Endothelial cell (in vitro differentiated cells): ENCODE results near the gene WDR43. TPM values are rescaled to one million over a fixed set of nuclear protein-coding genes. Genes with fewer than 3 reads are reported as not detected.

Source experiments
- DNase-seq: peaks from one replicate; pipeline ENCODE4 v3.0.0; 2021; ENCODE audit warnings: low spot score
- H3K27ac Mint-ChIP-seq: one replicate; pipeline ENCODE4 v1.8.0; 2021; ENCODE audit warnings: mixed read lengths, inconsistent platforms; ENCODE audit not compliant: unreplicated experiment
- H3K27me3 Mint-ChIP-seq: one replicate; pipeline ENCODE4 v1.8.0; 2021; ENCODE audit warnings: mild to moderate bottlenecking, moderate library complexity, mixed read lengths, inconsistent platforms; ENCODE audit not compliant: unreplicated experiment
- H3K36me3 Mint-ChIP-seq: one replicate; pipeline ENCODE4 v1.8.0; 2021; ENCODE audit warnings: mild to moderate bottlenecking, low read depth, mixed read lengths, inconsistent platforms; ENCODE audit not compliant: unreplicated experiment
- H3K4me1 Mint-ChIP-seq: one replicate; pipeline ENCODE4 v1.8.0; 2021; ENCODE audit warnings: mild to moderate bottlenecking, mixed read lengths, inconsistent platforms; ENCODE audit not compliant: unreplicated experiment
- H3K4me3 Mint-ChIP-seq: one replicate; pipeline ENCODE4 v1.8.0; 2021; ENCODE audit warnings: mild to moderate bottlenecking, mixed read lengths, inconsistent platforms; ENCODE audit not compliant: unreplicated experiment
- H3K9me3 Mint-ChIP-seq: one replicate; pipeline ENCODE4 v1.8.0; 2021; ENCODE audit warnings: mixed read lengths, inconsistent platforms; ENCODE audit not compliant: unreplicated experiment
- total RNA-seq: library from RNA; stranded (reverse); fragmentation: NEBNext Ultra II Directional; extraction: Animal tissue kit (Norgen Biotek cat#: 25700); gene quantifications from one replicate; pipeline ENCODE4 v1.2.1, GENCODE V29; 2021; ENCODE audit not compliant: unreplicated experiment
- TF ChIP-seq, protein P1 (sequence below): fragments of 200-600 bp; sonication (generic); IDR thresholded peaks from one replicate; pipeline ENCODE4 v1.5.0; 2021; ENCODE audit warnings: antibody characterized with exemption; ENCODE audit not compliant: unreplicated experiment

WDR43 gene
- total RNA-seq, 1 donor from 2014 or later = 33.5 TPM

DNA sequence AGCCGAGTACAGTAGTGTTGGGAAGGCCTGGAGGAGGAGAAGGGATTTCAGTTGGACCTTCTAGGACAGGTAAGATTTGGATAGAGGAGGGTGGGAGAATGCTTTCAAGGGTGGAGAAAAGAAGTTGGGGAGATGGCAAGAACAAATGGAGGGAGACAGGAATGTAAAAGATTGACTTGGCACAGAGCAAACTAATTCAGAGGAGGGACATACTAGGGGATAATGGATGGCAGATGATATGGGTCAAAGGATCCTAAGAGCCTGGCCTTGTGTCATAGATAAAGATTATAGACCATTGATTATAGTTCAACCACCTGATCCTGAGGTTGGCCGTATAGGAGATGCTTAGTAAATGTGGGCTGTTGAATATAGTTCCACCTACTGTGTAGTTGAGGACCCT is 12.4 kb downstream of the WDR43 start:
- DNase-seq = no peak
- H3K36me3 Mint-ChIP-seq = peaks cover 19% of the 10 kb centered on the region
- H3K27ac Mint-ChIP-seq = peak overlapping the region; percentile 22
- TF ChIP-seq, protein P1, sequence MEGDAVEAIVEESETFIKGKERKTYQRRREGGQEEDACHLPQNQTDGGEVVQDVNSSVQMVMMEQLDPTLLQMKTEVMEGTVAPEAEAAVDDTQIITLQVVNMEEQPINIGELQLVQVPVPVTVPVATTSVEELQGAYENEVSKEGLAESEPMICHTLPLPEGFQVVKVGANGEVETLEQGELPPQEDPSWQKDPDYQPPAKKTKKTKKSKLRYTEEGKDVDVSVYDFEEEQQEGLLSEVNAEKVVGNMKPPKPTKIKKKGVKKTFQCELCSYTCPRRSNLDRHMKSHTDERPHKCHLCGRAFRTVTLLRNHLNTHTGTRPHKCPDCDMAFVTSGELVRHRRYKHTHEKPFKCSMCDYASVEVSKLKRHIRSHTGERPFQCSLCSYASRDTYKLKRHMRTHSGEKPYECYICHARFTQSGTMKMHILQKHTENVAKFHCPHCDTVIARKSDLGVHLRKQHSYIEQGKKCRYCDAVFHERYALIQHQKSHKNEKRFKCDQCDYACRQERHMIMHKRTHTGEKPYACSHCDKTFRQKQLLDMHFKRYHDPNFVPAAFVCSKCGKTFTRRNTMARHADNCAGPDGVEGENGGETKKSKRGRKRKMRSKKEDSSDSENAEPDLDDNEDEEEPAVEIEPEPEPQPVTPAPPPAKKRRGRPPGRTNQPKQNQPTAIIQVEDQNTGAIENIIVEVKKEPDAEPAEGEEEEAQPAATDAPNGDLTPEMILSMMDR = no peak
- no peaks in the 10 kb centered on the region for H3K9me3 Mint-ChIP-seq
- peak overlapping the region; percentile 32 for H3K4me3 Mint-ChIP-seq
- peaks cover 2% of the 10 kb centered on the region for H3K27me3 Mint-ChIP-seq
- no peaks in the 10 kb centered on the region for H3K4me1 Mint-ChIP-seq

DNA sequence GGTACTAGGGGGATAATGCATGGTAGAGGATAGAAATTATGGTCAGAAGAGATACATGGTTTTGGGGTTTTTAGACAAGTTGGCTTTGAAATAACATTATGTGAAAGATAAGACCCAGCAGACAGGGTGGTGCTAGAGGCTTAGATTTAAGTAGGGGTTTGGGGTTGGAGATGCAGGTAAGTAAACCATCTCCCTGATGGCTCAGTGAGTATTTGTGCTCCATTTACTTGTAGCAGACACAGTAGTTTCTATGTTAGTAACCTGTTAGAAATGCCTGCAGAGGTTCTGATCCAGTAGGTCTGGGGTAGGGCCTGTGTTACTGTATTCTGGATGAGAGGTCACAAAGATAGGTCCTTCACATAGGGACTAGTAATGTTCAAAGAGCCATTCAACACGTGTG is 13.7 kb downstream of the WDR43 start:
- TF ChIP-seq, protein P1 = no peak
- H3K36me3 Mint-ChIP-seq = peaks cover 27% of the 10 kb centered on the region

DNA sequence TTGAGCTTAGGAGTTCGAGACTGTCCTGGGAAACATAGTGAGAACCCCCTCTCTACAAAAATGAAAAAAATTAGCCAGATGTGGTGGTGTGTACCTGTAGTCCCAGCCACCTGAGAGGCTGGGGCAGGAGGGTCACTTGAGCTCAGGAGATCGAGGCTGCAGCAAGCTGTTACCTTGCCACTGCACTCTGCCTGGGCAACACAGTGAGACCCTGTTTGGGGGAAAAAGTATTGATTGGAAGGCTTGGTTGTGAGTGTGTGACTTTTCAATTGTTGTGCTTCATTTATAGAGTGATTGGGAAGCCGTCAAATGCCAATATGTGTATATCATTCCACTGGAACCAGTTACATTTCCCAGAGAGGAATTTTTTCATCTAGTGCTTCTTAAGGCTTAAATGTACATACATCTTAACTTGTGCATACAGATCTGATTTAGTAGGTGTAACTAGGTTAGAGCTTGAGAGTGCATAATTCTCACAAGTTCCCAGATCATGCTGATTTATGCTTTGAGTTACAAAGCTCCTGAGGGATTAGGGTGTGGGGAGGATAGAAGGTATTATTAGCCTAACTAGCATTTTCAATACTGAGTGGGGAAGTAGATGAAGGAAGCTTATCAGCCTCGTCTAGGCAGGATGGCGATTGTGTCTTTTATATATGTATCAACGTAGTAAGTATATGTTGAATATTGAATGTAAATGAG is 15.3 kb downstream of the WDR43 start:
- no peaks in the 10 kb centered on the region for H3K4me1 Mint-ChIP-seq
- H3K4me3 Mint-ChIP-seq = no peak overlapping the region
- peaks cover 27% of the 10 kb centered on the region for H3K36me3 Mint-ChIP-seq
- no peaks in the 10 kb centered on the region for H3K9me3 Mint-ChIP-seq
- no peak for DNase-seq
- H3K27ac Mint-ChIP-seq = no peak overlapping the region
- H3K27me3 Mint-ChIP-seq = peaks cover 2% of the 10 kb centered on the region
- TF ChIP-seq, protein P1 = no peak

More for the DNA sequence above, 13.7 kb downstream of the WDR43 start:
- no peaks in the 10 kb centered on the region for H3K4me1 Mint-ChIP-seq
- H3K27me3 Mint-ChIP-seq = peaks cover 2% of the 10 kb centered on the region
- H3K27ac Mint-ChIP-seq = no peak overlapping the region
- H3K4me3 Mint-ChIP-seq = no peak overlapping the region
- DNase-seq = no peak
- H3K9me3 Mint-ChIP-seq = no peaks in the 10 kb centered on the region

DNA sequence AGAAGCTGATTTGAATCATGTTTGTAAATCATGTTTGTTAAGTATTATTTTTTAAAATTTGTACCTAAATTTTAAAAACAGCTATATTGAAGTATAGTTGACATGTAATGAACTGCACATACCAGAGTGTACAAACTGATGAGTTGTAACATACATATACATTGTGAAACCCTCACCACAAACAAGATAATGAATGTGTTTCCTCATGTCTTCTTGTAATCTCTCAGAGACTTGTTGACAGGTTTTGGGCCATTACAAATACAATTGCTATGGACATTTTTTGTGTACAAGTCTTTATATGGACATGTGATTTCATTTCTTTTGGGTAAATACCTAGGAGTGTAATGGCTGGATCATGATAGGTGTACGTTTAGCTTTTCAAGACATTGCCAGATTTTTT is 21.5 kb downstream of the WDR43 start:
- TF ChIP-seq, protein P1 = no peak
- H3K27me3 Mint-ChIP-seq = no peaks in the 10 kb centered on the region
- no peak overlapping the region for H3K27ac Mint-ChIP-seq
- H3K36me3 Mint-ChIP-seq = peaks cover 12% of the 10 kb centered on the region
- DNase-seq = no peak
- H3K4me3 Mint-ChIP-seq = no peak overlapping the region
- no peaks in the 10 kb centered on the region for H3K9me3 Mint-ChIP-seq
- H3K4me1 Mint-ChIP-seq = no peaks in the 10 kb centered on the region

DNA sequence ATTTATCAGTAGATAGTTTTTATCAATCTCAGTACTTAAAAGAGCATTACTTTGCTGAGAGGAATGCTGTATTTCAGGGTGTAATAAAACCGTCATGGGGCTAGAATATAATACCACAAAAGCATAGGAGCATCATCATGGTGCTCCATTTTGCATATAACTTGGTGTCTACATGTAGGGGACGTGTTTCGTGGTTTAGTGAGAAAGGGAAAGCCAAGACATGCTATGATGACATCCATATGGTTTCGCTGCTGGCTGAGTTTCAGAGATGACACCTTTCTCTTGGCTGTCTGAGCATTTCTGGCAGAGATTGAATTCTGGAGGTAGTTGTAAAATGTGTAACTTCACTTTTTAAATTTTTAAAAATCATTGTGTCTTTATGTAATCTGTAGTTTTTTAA is 32.4 kb downstream of the WDR43 start:
- no peaks in the 10 kb centered on the region for H3K4me1 Mint-ChIP-seq
- H3K9me3 Mint-ChIP-seq = no peaks in the 10 kb centered on the region
- DNase-seq = no peak
- peaks cover 19% of the 10 kb centered on the region for H3K36me3 Mint-ChIP-seq
- peaks cover 3% of the 10 kb centered on the region for H3K27me3 Mint-ChIP-seq
- no peak overlapping the region for H3K27ac Mint-ChIP-seq
- H3K4me3 Mint-ChIP-seq = no peak overlapping the region
- TF ChIP-seq, protein P1 = no peak
